Endothelial cell of umbilical vein (primary cell): ENCODE data around the gene HOXA2. TPM values are rescaled to one million over a fixed set of nuclear protein-coding genes. Genes with fewer than 3 reads are reported as not detected.
A peak's percentile ranks its signal among the peaks of the same experiment; 100 is the strongest.

Experiments
- BruUV-seq: library from RNA; stranded (reverse); fragments of 400-500 nt; replicated peaks from 2 replicates; lab custom pipeline; 2021; lab: Mats Ljungman, UMichigan
- CTCF ChIA-PET: fragments of 300-600, 350-600 bp; sonication (Branson Sonifier 250); formaldehyde crosslinking; loops from one replicate; lab custom pipeline; 2021; ENCODE audit warnings: antibody characterized with exemption, inconsistent platforms; lab: Charles Lee
- POLR2A ChIA-PET: fragments of 300-600, 350-600 bp; sonication (Branson Sonifier 250); formaldehyde crosslinking; loops from one replicate; lab custom pipeline; 2021; ENCODE audit warnings: antibody characterized with exemption, inconsistent platforms; lab: Charles Lee
- DNase-seq: peaks from one replicate; pipeline ENCODE4 v3.0.0-alpha.2; 2011; ENCODE audit warnings: low read depth, low spot score
- FAIRE-seq: peaks from 2 replicates; lab custom pipeline; 2011; peaks lifted over from hg19 to GRCh38; lab: Jason Lieb, UNC
- H2AFZ ChIP-seq: 2 replicates; pipeline ENCODE4 v1.6.0; 2012; ENCODE audit warnings: low read depth, low read length, control low read depth, inconsistent platforms
- H3K27ac ChIP-seq: 2 replicates; pipeline ENCODE4 v1.5.1; 2011; ENCODE audit warnings: low read depth, mild to moderate bottlenecking, control low read depth, low read length, moderate library complexity; ENCODE audit not compliant: insufficient read depth
- H3K27me3 ChIP-seq, 2 experiments: 2 replicates each; pipeline versions ENCODE4 v1.6.0 to v1.6.1; 2011; ENCODE audit warnings: low read length in 2 of 2, mixed read lengths in 1 of 2; ENCODE audit not compliant: control insufficient read depth in 2 of 2, insufficient read depth in 2 of 2
- H3K36me3 ChIP-seq, 2 experiments: 2 replicates in 1 of 2; 3 replicates in 1 of 2; pipeline ENCODE4 v1.5.1; 2011; ENCODE audit warnings: low read length in 2 of 2, mild to moderate bottlenecking in 1 of 2, moderate library complexity in 1 of 2; ENCODE audit not compliant: control insufficient read depth in 2 of 2, insufficient read depth in 2 of 2; ENCODE audit errors: extremely low read depth in 1 of 2
- H3K4me1 ChIP-seq: 3 replicates; pipeline ENCODE4 v1.5.1; 2011; ENCODE audit warnings: mild to moderate bottlenecking, low read length; ENCODE audit not compliant: control insufficient read depth, insufficient read depth; ENCODE audit errors: extremely low read depth
- H3K4me2 ChIP-seq: 2 replicates; pipeline ENCODE4 v1.6.1; 2011; ENCODE audit warnings: low read length, control low read depth, mixed read lengths; ENCODE audit not compliant: insufficient read depth
- H3K4me3 ChIP-seq, 3 experiments: fragments of 200-600 bp in 1 of 3; sonication (generic), shearing (Covaris generic) in 1 of 3; replicated peaks in 1 of 3; 2 replicates each; pipeline ENCODE4 v1.5.1; 2011 to 2016; ENCODE audit warnings: control low read depth in 3 of 3, low read length in 3 of 3, mild to moderate bottlenecking in 2 of 3, inconsistent platforms in 1 of 3, low read depth in 1 of 3, moderate library complexity in 1 of 3; ENCODE audit not compliant: insufficient read depth in 1 of 3
- H3K79me2 ChIP-seq: 2 replicates; pipeline ENCODE4 v1.6.0; 2012; ENCODE audit warnings: low read length, inconsistent platforms; ENCODE audit not compliant: control insufficient read depth, insufficient read depth
- H3K9ac ChIP-seq: replicated peaks from 2 replicates; pipeline ENCODE3; 2011; ENCODE audit warnings: low read length, control low read depth; ENCODE audit not compliant: insufficient read depth; ENCODE audit errors: extremely low read depth
- H3K9me1 ChIP-seq: replicated peaks from 3 replicates; pipeline ENCODE4 v1.6.0; 2011; ENCODE audit warnings: mild to moderate bottlenecking, low read length; ENCODE audit not compliant: control insufficient read depth, insufficient read depth; ENCODE audit errors: extremely low read depth
- H3K9me3 ChIP-seq: replicated peaks from 2 replicates; pipeline ENCODE4 v1.5.1; 2012; ENCODE audit warnings: low read length, inconsistent platforms; ENCODE audit not compliant: control insufficient read depth, insufficient read depth
- H4K20me1 ChIP-seq: replicated peaks from 2 replicates; pipeline ENCODE3; 2011; ENCODE audit warnings: mild to moderate bottlenecking, low read length; ENCODE audit not compliant: control insufficient read depth, insufficient read depth; ENCODE audit errors: extremely low read depth
- CTCF ChIP-seq, 2 donors: IDR thresholded peaks; 1 replicate in 1 of 2; 2 replicates in 1 of 2; pipeline ENCODE4 v1.5.1; 2011; ENCODE audit warnings: low read length in 2 of 2, mild to moderate bottlenecking in 2 of 2, moderate library complexity in 2 of 2, control low read depth in 1 of 2, inconsistent platforms in 1 of 2, low read depth in 1 of 2; ENCODE audit not compliant: insufficient read depth in 1 of 2; ENCODE audit errors: extremely low read depth in 1 of 2
- MYC ChIP-seq: IDR thresholded peaks from one replicate; pipeline ENCODE4 v1.6.1; 2011; ENCODE audit warnings: mild to moderate bottlenecking, low read depth, low read length
- POLR2AphosphoS5 ChIP-seq: IDR thresholded peaks from 2 replicates; pipeline ENCODE4 v1.6.1; 2012; ENCODE audit warnings: low read depth, mild to moderate bottlenecking, control low read depth, low read length, moderate library complexity; ENCODE audit not compliant: insufficient read depth
- dilution Hi-C: fragments of 300-500 bp; cut with MboI; formaldehyde crosslinking; loops from one replicate; pipeline ENCODE4 v1.15.0; 2019; ENCODE audit warnings: low sequenced_read_pairs; ENCODE audit not compliant: extremely low pct_ligation_motif_present
- intact Hi-C: fragments of 100-400 bp; cut with micrococcal nuclease; formaldehyde crosslinking; loops from one replicate; pipeline ENCODE4 v1.10.0; 2022
- polyA plus RNA-seq, 4 experiments: library from polyadenylated mRNA; depleted of rRNA in 3 of 4; stranded (reverse) in 3 of 4; unstranded in 1 of 4; fragments of >200 nt; gene quantifications; 2 replicates each; pipeline versions ENCODE4 v1.2.1 to v1.2.3, GENCODE V29; 2011 to 2012; ENCODE audit warnings: missing spikeins in 1 of 4
- total RNA-seq: library from RNA; stranded (reverse); gene quantifications from 2 replicates; pipeline ENCODE4 v1.2.3, GENCODE V29; 2021

Gene HOXA2
- total and polyA plus RNA-seq, 2 donors (not counting 3 experiments of a cell fraction or from before 2014, with no cell fraction given), result 1.6 to 2.3 TPM

- FAIRE-seq (no peak), DNase-seq (peak; percentile 36)
These were observed 27.5 kb upstream of the HOXA2 start for GRCh38 chr7:27129729-27130539.

More at GRCh38 chr7:27129729-27130539, 27.5 kb upstream of the HOXA2 start:
- TF ChIP-seq MYC (no peak), CTCF (IDR thresholded peaks at IDR 0.05; ENCODE audit: extremely low read depth in 1 of 2, insufficient read depth in 1 of 2, low read depth in 1 of 2, low read length in 2 of 2) (peak; percentile 35 to 41), POLR2AphosphoS5 (peak; percentile 16)
- Histone ChIP-seq H3K4me2 (peak overlapping the region; percentile 73), H3K4me3 (peak overlapping the region; percentile 36 to 60 (median 58)), H3K4me1 (peaks cover 66% of the 10 kb centered on the region), H2AFZ (no peak overlapping the region), H3K36me3 (peaks cover 0 to 11% of the 10 kb centered on the region in 2 experiments), H3K27me3 (no peaks in the 10 kb centered on the region), H4K20me1 (no peaks in the 10 kb centered on the region), H3K79me2 (peaks cover 64% of the 10 kb centered on the region), H3K9me3 (no peaks in the 10 kb centered on the region), H3K27ac (peak overlapping the region; percentile 54), H3K9ac (peak overlapping the region; percentile 72), H3K9me1 (no peaks in the 10 kb centered on the region)
- ChIA-PET CTCF (interaction anchor here (1.9 to 2.7 kb wide), 5 partner anchors 14 to 448 kb away, joined by 8 to 13 read pairs (median 11); partner anchors contain the start of gene HOXA5), POLR2A (interaction anchor here (0.7 to 1.6 kb wide), 2 partner anchors 23 to 211 kb away, joined by 4 read pairs; no protein-coding TSS in a partner anchor)
- dilution Hi-C loops, result no loop called here
- intact Hi-C loops, result loop anchor here (1.0 kb wide), 2 partner anchors 12 to 34 kb away; no protein-coding TSS in a partner anchor
- BruUV-seq, result no TSS peak
